ENCODE measurements around the gene ZNF687.
A peak's percentile ranks its signal among the peaks of the same experiment; 100 is the strongest.

Gene ZNF687

DNA sequence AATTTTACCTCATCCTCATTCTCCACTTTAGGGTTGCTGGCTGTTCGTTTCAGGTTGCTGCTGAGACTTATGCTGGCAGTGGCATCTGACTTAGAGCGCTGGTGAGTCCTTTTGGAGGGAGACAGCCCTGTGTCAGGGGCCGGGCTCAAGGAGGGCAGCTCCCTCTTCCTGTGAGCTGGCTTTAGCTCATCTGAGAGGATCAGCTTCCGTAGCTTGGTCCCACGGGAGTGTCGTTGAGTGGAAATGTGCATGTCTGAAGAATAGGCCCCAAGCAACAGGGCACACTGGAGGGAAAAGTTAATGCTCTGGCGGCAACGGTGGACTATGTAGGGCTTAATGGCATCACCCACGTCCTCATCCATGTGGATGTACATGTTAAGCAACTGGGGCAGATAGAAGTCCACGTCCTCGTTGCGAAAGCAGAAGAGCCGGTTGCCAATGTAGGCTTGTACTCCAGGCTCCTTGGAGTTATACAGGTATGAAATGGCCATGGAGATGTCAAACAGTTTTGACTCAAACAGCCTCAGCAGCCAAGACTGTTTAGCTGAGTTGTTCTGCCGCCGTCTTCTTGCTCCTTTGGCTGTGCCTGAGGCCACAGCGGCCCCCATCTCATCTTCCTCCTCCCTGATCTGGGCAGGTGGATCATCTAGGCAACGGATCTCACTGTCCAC lies 33.6 kb downstream of the ZNF687 start:
- Mint-ChIP-seq H3K4me3 (no peak overlapping the region), H3K27ac (peak overlapping the region; percentile 98), H3K9me3 (no peaks in the 10 kb centered on the region), H3K36me3 (peaks cover 95% of the 10 kb centered on the region), H3K4me1 (peaks cover 52% of the 10 kb centered on the region)
- DNase-seq (ENCODE audit: low spot score in 2 of 2) (no peak), ATAC-seq (no peak)

DNA sequence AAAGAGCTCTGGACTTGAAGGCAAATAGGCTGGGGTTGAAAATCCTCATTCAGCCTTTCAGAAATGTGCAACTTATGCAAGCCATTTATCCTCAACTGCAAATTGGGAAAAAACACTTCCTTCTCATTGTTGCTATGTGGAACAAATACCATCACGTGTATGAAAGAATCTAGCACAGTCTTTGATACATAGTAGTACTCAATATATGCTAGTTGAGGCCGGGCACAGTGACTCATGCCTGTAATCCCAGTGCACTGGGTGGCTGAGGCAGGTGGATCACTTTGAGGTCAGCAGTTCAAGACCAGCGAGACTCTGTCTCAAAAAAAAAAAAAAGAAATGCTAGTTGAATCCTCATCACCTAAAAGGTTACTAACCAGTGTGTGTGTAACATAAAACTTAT lies 36.9 kb downstream of the ZNF687 start:
- ATAC-seq (peak; percentile 57), DNase-seq (ENCODE audit: low spot score in 2 of 2) (no peak)
- Mint-ChIP-seq H3K4me3 (no peak overlapping the region), H3K36me3 (peaks cover 95% of the 10 kb centered on the region), H3K9me3 (no peaks in the 10 kb centered on the region), H3K4me1 (peaks cover 29% of the 10 kb centered on the region), H3K27ac (no peak overlapping the region)

DNA sequence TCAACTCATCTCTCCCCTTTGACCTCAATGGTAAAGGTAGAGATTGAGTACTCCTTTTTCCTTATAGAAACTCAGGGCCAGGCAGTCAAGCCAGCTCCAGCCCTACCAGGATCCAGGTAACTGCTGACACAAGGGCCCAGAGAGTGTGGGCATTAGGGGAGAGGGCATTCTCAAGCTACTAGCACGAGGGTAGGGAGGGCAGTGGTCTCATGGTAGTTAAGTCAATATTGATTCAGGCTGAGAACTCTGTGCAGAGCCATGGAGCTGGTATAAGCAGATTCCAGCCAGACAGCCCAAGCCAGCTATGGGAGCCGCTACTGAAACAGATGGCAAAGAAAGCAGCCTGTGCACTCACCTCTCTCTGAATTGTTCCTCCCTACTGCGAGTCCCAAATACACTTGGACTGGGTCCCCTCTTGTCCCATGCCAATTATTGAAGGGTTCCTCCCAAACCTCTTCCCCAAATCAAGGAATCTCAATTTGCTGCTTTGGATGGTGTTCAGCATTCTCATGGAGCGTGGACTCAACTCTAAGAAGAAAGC lies 42.4 kb downstream of the ZNF687 start:
- Mint-ChIP-seq H3K4me1 (peaks cover 50% of the 10 kb centered on the region), H3K27ac (peak overlapping the region; percentile 96), H3K4me3 (no peak overlapping the region), H3K36me3 (peaks cover 74% of the 10 kb centered on the region), H3K9me3 (no peaks in the 10 kb centered on the region)
- no peak for ATAC-seq
- DNase-seq (ENCODE audit: low spot score in 2 of 2), result no peak

DNA sequence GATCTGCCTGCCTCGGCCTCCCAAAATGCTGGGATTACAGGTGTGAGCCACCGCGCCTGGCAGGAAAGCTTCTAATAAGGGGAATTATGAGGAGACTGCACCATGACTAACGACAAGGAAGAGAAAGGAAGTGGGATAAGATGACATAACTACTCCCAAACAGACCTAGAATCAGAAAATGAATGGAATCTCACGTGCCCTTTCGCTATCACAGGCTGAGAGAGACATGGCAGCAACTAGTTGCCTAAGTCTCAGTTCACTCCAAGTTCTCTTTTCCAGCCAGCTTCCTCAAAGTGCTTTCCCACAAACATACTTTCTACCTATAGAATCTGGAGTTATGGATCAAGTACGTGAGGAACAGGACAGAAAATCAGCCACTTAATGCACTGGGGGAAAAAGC lies 43.1 kb downstream of the ZNF687 start:
- H3K4me1 Mint-ChIP-seq, result peaks cover 48% of the 10 kb centered on the region
- peak overlapping the region; percentile 96 for H3K27ac Mint-ChIP-seq
- peak overlapping the region; percentile 88 for H3K4me3 Mint-ChIP-seq
- peaks cover 67% of the 10 kb centered on the region for H3K36me3 Mint-ChIP-seq
- no peak for ATAC-seq
- H3K9me3 Mint-ChIP-seq, result no peaks in the 10 kb centered on the region
- DNase-seq (ENCODE audit: low spot score in 2 of 2), result no peak

DNA sequence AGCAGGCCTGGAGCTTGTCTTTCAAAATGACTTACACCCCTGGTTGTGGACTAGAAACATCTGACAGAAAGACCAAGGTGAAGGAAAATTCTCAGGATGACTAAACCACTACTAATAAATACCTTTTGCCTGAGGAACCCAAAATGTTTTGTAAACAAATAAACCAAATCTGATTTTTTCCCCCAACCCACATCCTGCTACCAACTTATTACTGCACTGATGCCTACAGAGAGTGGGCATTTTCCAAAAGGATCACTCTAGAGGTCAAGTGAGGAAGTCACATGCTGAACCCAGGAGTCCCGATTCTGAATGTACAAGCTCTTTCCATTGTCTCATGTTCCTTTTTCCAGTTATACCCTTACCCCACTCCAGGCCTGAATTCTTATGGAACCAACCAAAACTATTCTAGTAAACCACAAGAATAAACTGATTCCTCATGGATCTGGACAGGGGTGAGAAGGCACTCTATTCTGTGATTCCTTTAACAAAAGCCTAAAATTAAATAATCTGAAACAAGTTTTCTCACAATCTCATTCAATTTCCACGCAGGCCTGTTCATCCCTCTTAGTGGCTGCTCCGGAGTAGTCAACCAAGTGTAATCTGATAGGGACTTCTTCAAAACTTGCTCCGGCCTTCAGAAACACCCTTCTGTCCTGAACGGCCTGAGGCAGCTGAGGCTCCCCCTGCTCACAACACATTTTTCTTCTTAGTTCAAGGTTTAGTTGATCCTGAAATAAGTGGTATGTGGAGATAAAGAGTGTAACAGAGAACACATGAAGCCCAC lies 43.7 kb downstream of the ZNF687 start:
- Mint-ChIP-seq H3K4me1 (peaks cover 42% of the 10 kb centered on the region), H3K27ac (peak overlapping the region; percentile 96), H3K4me3 (peak overlapping the region; percentile 88), H3K9me3 (no peaks in the 10 kb centered on the region), H3K36me3 (peaks cover 61% of the 10 kb centered on the region)
- ATAC-seq (no peak), DNase-seq (ENCODE audit: low spot score in 2 of 2) (no peak)

DNA sequence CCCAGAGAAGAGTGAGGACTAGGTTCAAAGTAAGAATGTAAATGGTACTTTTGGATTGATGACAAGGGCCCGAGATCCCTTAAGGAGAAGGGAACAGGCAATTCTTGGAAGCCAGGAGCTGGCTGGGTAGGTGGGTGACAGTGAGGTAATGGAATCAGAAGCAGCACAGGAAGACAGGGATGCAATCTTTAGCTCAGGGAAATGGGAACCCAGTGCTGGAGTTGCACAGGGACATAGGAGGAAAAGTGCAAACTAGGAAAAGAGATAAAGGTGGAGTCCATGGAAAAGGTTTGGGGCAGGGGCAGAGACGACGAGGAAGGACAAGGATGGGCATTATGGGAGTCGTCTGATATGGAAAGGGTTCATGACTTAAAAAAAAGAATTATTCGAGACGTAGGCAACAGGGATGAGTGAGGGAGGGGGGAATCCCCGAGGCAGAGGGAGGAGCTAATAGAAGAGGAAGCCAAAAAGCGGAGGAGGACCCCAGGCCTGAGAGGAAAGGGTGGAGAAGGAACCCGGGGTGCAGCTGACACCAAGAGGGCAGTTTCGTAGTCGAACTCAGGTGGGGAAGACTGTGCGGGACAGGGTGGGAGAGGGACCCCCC lies 44.6 kb downstream of the ZNF687 start:
- DNase-seq (ENCODE audit: low spot score in 2 of 2) (no peak), ATAC-seq (peak; percentile 66)
- H3K9me3 Mint-ChIP-seq, result no peaks in the 10 kb centered on the region
- peaks cover 39% of the 10 kb centered on the region for H3K4me1 Mint-ChIP-seq
- H3K4me3 Mint-ChIP-seq, result peak overlapping the region; percentile 88
- peak overlapping the region; percentile 96 for H3K27ac Mint-ChIP-seq
- H3K36me3 Mint-ChIP-seq, result peaks cover 52% of the 10 kb centered on the region

DNA sequence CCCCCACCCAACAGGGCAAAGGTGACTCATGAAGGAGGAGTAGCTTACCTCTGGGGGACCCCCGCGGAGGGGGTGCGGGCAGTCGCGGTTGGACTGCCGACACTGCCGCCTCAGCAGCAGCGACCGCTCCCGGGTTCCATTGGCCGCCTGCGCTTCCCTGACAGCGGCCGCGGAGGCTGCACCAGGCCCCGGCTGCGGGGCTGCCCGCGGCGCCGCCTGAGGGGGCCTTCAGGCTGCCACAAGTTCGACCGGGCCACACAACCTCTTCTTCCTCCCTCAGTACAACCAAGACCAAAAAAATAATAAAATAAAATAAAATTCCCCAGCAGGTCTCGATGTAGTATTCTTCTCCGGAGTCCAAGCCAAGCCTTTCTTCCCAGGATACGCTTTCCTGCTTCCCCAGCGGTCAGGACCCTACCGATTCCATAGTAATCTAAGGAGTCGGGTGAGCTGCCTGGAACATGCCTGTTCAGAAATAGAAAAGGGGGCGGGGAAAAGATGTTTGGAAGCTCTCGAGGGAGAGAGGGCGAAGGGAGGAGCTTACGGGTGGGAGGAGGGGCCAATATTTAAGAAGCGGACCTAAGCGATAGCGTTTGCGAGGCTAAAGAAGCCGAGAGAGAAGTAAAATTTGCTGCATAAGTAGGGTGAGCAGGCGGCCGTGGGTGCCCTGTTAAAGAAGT lies 45.3 kb downstream of the ZNF687 start, which contains the start of gene PI4KB:
TSS of gene PI4KB (minus strand) at position 194 of the 680 bp plus-strand sequence. CDS start 10,935 bp downstream, outside the sequence.
- DNase-seq (ENCODE audit: low spot score in 2 of 2), result peak; percentile 65 to 93
- peaks cover 46% of the 10 kb centered on the region for H3K36me3 Mint-ChIP-seq
- peaks cover 39% of the 10 kb centered on the region for H3K4me1 Mint-ChIP-seq
- ATAC-seq, result peak; percentile 94
- peak within 1 kb of the TSS; percentile 88 for H3K4me3 Mint-ChIP-seq
- no peaks in the 10 kb centered on the region for H3K9me3 Mint-ChIP-seq
- peak within 1 kb of the TSS; percentile 96 for H3K27ac Mint-ChIP-seq

DNA sequence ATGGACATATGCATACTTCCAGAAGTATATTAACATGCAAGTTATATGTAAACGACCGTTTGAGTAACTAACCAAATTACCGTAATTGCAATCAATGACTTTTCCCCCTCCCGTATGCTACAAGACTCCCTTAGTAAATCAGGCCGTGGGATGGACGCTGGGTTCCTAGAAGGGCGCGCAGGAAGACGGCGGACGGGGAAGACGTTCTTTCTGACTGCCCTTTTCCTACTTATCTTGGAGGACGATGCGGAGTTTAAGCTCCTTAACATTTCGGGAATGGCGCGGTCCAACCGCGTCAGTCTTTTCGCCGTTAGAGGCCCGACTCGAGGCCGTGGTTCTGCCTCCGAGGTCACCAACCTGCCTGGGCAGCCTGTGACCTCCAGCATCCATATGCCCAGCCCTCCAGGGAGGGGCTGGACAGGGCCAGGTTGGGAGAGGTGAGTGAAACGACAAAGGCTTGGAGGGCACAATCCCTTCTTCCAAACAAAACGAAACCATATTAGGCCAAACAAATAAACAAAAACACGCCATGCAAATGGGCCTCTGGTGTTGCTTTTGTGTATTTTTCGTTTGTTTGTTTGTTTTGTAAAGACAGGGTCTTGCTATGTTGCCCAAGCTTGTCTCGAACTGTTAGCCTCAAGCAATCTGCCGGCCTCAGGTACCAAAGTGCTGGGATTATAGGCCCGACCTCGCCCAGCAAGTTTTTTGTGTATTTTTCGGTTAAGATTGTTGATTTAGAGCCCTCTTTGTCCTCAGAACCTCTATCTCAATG lies 46.0 kb downstream of the ZNF687 start:
- Mint-ChIP-seq H3K9me3 (no peaks in the 10 kb centered on the region), H3K27ac (peak overlapping the region; percentile 96), H3K4me3 (peak overlapping the region; percentile 88), H3K36me3 (peaks cover 39% of the 10 kb centered on the region), H3K4me1 (peaks cover 34% of the 10 kb centered on the region)
- DNase-seq (ENCODE audit: low spot score in 2 of 2) (no peak), ATAC-seq (peak; percentile 45)

DNA sequence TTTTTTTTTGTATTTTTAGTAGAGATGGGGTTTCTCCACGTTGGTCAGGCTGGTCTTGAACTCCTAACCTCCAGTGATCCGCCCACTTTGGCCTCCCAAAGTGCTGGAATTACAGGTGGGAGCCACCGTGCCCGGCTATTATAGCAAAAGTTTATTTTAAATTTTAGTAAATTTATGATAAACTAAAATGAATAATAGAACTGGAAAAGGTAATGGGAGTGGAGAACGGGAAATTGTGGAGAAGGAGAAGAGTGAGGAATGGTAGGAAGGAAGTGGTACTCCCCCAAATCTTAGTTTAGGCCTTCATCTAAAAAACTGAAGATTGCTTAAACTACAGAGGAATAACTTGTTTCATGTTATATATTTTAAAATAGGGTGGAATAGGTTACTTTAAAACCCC lies 52.7 kb downstream of the ZNF687 start:
- ATAC-seq, result no peak
- no peaks in the 10 kb centered on the region for H3K9me3 Mint-ChIP-seq
- no peak overlapping the region for H3K27ac Mint-ChIP-seq
- no peak for DNase-seq (ENCODE audit: low spot score in 2 of 2)
- no peaks in the 10 kb centered on the region for H3K36me3 Mint-ChIP-seq
- no peak overlapping the region for H3K4me3 Mint-ChIP-seq
- H3K4me1 Mint-ChIP-seq, result no peaks in the 10 kb centered on the region

DNA sequence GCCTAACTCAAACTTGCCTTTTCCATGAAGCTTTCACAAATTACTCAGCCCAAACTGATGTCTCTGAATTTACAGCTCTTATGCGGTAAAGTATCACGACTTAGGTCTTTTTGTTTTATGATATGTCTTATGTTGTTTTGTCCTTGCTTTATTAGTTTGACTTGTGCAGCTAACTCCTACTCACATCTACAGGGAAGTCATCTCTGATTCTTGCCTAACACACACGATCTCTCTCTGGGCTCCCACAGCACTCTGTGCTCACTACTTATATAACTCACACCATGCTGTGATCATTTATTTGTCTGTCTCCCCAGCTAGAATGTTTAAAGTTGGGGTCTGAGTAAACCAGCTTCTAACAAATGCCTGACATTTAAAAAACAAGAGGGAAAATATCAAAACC lies 54.5 kb downstream of the ZNF687 start:
- peak overlapping the region; percentile 17 for H3K27ac Mint-ChIP-seq
- no peak for DNase-seq (ENCODE audit: low spot score in 2 of 2)

DNA sequence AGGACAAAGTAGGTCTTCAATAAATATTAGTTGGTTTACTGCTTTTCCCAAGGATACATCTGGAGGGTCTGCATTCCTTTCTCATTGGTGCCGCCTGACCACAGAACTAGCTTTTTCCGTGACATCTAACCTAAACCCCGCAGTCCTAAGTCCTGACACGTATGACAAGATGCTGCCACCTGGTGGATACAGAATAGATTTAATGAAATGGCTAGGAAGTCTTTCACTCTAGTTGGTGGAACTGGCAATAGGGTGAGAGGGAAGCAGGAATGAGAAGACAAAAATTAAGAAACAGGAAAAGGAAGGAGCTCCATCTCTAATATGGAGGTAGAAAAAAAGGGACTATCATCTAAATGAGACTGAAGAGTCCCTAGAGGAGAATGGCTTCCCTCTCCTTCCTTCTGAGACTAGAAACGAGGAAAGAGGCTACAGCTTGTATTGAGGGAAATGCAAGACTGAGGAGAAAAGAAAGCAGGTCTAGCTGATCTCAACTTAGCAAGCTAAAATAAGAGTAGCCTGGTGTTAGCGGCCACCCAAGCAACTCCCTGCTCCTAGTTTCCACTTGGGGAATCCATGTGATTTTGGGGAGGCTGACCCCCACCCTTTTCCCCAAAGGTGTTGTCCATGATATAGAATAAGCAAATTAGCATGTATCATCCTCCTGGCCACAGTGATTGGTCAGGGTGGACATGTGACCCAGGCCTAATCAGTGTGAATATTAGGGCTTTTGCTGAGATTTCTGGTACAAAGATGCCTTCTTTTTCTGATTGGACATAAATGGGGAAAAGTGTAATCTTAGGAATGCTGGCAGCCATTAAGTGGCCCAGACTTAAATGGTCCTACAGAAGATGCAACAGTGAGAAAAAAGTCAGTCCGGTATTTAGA lies 59.0 kb downstream of the ZNF687 start:
- DNase-seq (ENCODE audit: low spot score in 2 of 2), result peak; percentile 18 to 71
- no peaks in the 10 kb centered on the region for H3K9me3 Mint-ChIP-seq
- peaks cover 43% of the 10 kb centered on the region for H3K36me3 Mint-ChIP-seq
- peak; percentile 86 for ATAC-seq
- no peak overlapping the region for H3K4me3 Mint-ChIP-seq
- H3K4me1 Mint-ChIP-seq, result peaks cover 34% of the 10 kb centered on the region
- H3K27ac Mint-ChIP-seq, result peak overlapping the region; percentile 100

More for the DNA sequence above, 54.5 kb downstream of the ZNF687 start:
- Mint-ChIP-seq H3K9me3 (no peaks in the 10 kb centered on the region), H3K4me3 (no peak overlapping the region), H3K36me3 (peaks cover 6% of the 10 kb centered on the region), H3K4me1 (peaks cover 6% of the 10 kb centered on the region)
- ATAC-seq, result no peak
